ENCODE data around the gene DLGAP4.
"Not testable (repeated sequence)": the region's sequence is repeated elsewhere in the genome, so short reads cannot be mapped to it uniquely, and the experiment has no call there.

Gene DLGAP4

GRCh38 chr20:36519012-36519719 is 213.0 kb downstream of the DLGAP4 start:
- DNase-seq, result no peak

GRCh38 chr20:36519944-36520343 is 213.8 kb downstream of the DLGAP4 start:
- DNase-seq, result no peak

- DNase-seq, result no peak
These were observed 215.4 kb downstream of the DLGAP4 start for GRCh38 chr20:36521526-36521925.

GRCh38 chr20:36522412-36522811 is 216.3 kb downstream of the DLGAP4 start:
- DNase-seq, result not testable (repeated sequence)

GRCh38 chr20:36523341-36523740 is 217.2 kb downstream of the DLGAP4 start:
- DNase-seq, result no peak

- no peak for DNase-seq
These were observed 219.7 kb downstream of the DLGAP4 start for GRCh38 chr20:36525620-36526365.

- DNase-seq, result no peak
These were observed 220.4 kb downstream of the DLGAP4 start for GRCh38 chr20:36526521-36527011.

GRCh38 chr20:36527331-36528125 is 221.4 kb downstream of the DLGAP4 start:
- DNase-seq, result no peak

GRCh38 chr20:36528176-36528874 is 222.2 kb downstream of the DLGAP4 start:
- no peak for DNase-seq

GRCh38 chr20:36528875-36529417 is 222.8 kb downstream of the DLGAP4 start:
- DNase-seq, result no peak

GRCh38 chr20:36532388-36532787 is 226.2 kb downstream of the DLGAP4 start:
- DNase-seq, result no peak

GRCh38 chr20:36532822-36533221 is 226.7 kb downstream of the DLGAP4 start:
- DNase-seq, result no peak

- DNase-seq, result no peak
These were observed 232.0 kb downstream of the DLGAP4 start for GRCh38 chr20:36538026-36538722.

- DNase-seq, result no peak
These were observed 234.5 kb downstream of the DLGAP4 start for GRCh38 chr20:36540551-36541211.

- DNase-seq, result no peak
These were observed 235.2 kb downstream of the DLGAP4 start, which contains the start of gene MYL9 for GRCh38 chr20:36541227-36541767. TSS of gene MYL9 (plus strand) at chr20:36541519. CDS start at chr20:36544885, 3,366 bp downstream.

- no peak for DNase-seq
These were observed 235.8 kb downstream of the DLGAP4 start for GRCh38 chr20:36541768-36542488.

GRCh38 chr20:36542516-36543183 is 236.5 kb downstream of the DLGAP4 start:
- DNase-seq, result no peak

- no peak for DNase-seq
These were observed 237.3 kb downstream of the DLGAP4 start for GRCh38 chr20:36543184-36544133.

Data from NCI-H526 treated with DMSO at 0.1 percent for 48 hours (cell line).